HepG2 (cell line): ENCODE data around the gene ACSF3. TPM values are rescaled to one million over a fixed set of nuclear protein-coding genes. Genes with fewer than 3 reads are reported as not detected.

Experiments used
- GABPA ChIP-seq, 2 experiments: IDR thresholded peaks; 2 replicates each; pipeline ENCODE4 v1.6.1; 2011 to 2016; ENCODE audit warnings: low read depth in 2 of 2, low read length in 1 of 2, missing biosample characterization in 1 of 2, missing genetic modification characterization in 1 of 2
- MAFF ChIP-seq: IDR thresholded peaks from 2 replicates; pipeline ENCODE4 v1.6.1; 2011; ENCODE audit warnings: low read depth, low read length, improper control_type of control experiment
- NCOA1 ChIP-seq: sonication (generic); formaldehyde crosslinking; IDR thresholded peaks from 2 replicates; pipeline ENCODE4 v1.9.0; 2021; ENCODE audit warnings: missing genetic modification reagents
- SSRP1 ChIP-seq: IDR thresholded peaks from 2 replicates; pipeline ENCODE4 v1.6.1; 2016; ENCODE audit warnings: control low read depth
- ZBTB20 ChIP-seq: sonication (generic); formaldehyde crosslinking; IDR thresholded peaks from 2 replicates; pipeline ENCODE4 v1.8.1; 2023; ENCODE audit warnings: missing genetic modification reagents, low read depth, mild to moderate bottlenecking, borderline replicate concordance
- ZC3H13 ChIP-seq: sonication (generic); formaldehyde crosslinking; IDR thresholded peaks from 2 replicates; pipeline ENCODE4 v1.8.1; 2023; ENCODE audit warnings: mild to moderate bottlenecking, missing genetic modification reagents, moderate library complexity
- ZFX ChIP-seq: sonication (generic); formaldehyde crosslinking; IDR thresholded peaks from 2 replicates; pipeline ENCODE4 v1.4.0; 2020; ENCODE audit warnings: mild to moderate bottlenecking, low read depth, missing genetic modification reagents, moderate library complexity
- polyA plus RNA-seq, 8 experiments: library from polyadenylated mRNA; depleted of rRNA in 3 of 8; stranded (reverse) in 7 of 8; unstranded in 1 of 8; fragments of >200 nt; fragmentation: Illumina TruSeq in 4 of 8; extraction: Trizol in 4 of 8; gene quantifications; 2 replicates each; pipeline versions ENCODE4 v1.2.1 to v1.2.3, GENCODE V29; 2011 to 2016; ENCODE audit warnings: low read depth in 4 of 8, missing spikeins in 1 of 8, mixed read lengths in 1 of 8; ENCODE audit not compliant: insufficient read depth in 1 of 8
- total RNA-seq, 5 experiments: library from RNA; depleted of rRNA; stranded (reverse); fragments of >200 nt; fragmentation: Illumina TruSeq; extraction: Trizol; gene quantifications; 2 replicates each; pipeline ENCODE4 v1.2.3, GENCODE V29; 2016; ENCODE audit warnings: low read depth in 1 of 5
- TF ChIP-seq, protein P1 (sequence below): sonication (generic); formaldehyde crosslinking; IDR thresholded peaks from 2 replicates; pipeline ENCODE4; 2020; ENCODE audit warnings: missing genetic modification reagents, mild to moderate bottlenecking, borderline replicate concordance
- TF ChIP-seq, protein P2 (sequence below): sonication (generic); formaldehyde crosslinking; IDR thresholded peaks from 2 replicates; pipeline ENCODE4 v1.4.0; 2020; ENCODE audit warnings: missing genetic modification reagents; ENCODE audit errors: not compliant biosample characterization
- TF ChIP-seq, protein P3 (sequence below): sonication (generic); formaldehyde crosslinking; IDR thresholded peaks from 2 replicates; pipeline ENCODE4 v1.4.0; 2020; ENCODE audit warnings: missing genetic modification reagents
- TF ChIP-seq, protein P4 (sequence below): sonication (generic); formaldehyde crosslinking; IDR thresholded peaks from 2 replicates; pipeline ENCODE4 v1.5.0; 2020; ENCODE audit warnings: mild to moderate bottlenecking, missing genetic modification reagents
- TF ChIP-seq, protein P5 (sequence below): sonication (generic); formaldehyde crosslinking; IDR thresholded peaks from 2 replicates; pipeline ENCODE4 v1.4.0; 2020; ENCODE audit warnings: missing genetic modification reagents, borderline replicate concordance
- TF ChIP-seq, protein P6 (sequence below): sonication (generic); formaldehyde crosslinking; IDR thresholded peaks from 2 replicates; pipeline ENCODE4 v1.5.0; 2020; ENCODE audit warnings: missing genetic modification reagents, mild to moderate bottlenecking, borderline replicate concordance
- TF ChIP-seq, protein P7 (sequence below): sonication (generic); formaldehyde crosslinking; conservative IDR thresholded peaks from 2 replicates; pipeline ENCODE4 v1.4.0; 2020; ENCODE audit warnings: missing genetic modification reagents

ACSF3 gene
- total and polyA plus RNA-seq, 2 of the 13 experiments (the other 11 are each of a cell fraction or from before 2014, with no cell fraction given), result 14.9 to 30.6 TPM

DNA sequence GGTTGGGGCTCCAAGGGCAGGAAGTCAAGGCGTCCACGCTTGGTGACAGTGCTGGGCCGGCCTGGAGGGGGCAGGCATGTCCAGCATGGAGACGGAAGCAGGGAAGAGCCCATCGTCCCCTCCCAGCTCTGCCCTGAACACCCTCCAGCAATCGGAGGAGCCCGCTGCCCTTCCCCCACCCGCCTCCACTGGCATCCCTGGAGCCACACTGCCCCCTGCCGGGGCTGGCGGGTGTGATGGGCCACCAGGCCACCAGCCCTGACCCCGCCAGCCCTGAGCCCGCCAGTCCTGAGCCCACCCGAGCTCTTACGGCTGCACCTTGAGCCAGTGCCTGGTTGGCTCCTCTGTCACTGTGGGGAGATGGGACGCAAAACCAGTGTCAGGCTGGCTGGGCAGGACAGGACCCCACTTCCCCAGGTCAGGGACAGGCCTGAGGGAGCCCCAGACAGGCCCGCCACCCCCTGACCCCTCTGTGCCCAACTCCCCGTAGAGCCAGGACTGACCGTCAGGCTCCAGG is 73.8 kb downstream of the ACSF3 start (continued):
- TF ChIP-seq, protein P1, sequence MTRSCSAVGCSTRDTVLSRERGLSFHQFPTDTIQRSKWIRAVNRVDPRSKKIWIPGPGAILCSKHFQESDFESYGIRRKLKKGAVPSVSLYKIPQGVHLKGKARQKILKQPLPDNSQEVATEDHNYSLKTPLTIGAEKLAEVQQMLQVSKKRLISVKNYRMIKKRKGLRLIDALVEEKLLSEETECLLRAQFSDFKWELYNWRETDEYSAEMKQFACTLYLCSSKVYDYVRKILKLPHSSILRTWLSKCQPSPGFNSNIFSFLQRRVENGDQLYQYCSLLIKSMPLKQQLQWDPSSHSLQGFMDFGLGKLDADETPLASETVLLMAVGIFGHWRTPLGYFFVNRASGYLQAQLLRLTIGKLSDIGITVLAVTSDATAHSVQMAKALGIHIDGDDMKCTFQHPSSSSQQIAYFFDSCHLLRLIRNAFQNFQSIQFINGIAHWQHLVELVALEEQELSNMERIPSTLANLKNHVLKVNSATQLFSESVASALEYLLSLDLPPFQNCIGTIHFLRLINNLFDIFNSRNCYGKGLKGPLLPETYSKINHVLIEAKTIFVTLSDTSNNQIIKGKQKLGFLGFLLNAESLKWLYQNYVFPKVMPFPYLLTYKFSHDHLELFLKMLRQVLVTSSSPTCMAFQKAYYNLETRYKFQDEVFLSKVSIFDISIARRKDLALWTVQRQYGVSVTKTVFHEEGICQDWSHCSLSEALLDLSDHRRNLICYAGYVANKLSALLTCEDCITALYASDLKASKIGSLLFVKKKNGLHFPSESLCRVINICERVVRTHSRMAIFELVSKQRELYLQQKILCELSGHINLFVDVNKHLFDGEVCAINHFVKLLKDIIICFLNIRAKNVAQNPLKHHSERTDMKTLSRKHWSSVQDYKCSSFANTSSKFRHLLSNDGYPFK, result peak; percentile 52; the same call in 1 of the 2 replicates
- TF ChIP-seq, protein P2, sequence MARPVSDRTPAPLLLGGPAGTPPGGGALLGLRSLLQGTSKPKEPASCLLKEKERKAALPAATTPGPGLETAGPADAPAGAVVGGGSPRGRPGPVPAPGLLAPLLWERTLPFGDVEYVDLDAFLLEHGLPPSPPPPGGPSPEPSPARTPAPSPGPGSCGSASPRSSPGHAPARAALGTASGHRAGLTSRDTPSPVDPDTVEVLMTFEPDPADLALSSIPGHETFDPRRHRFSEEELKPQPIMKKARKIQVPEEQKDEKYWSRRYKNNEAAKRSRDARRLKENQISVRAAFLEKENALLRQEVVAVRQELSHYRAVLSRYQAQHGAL (CRISPR knock-in tag), result no peak
- TF ChIP-seq GABPA (IDR thresholded peaks at IDR 0.05; ENCODE audit: low read depth, low read length) (no peak), GABPA (CRISPR knock-in tag; IDR thresholded peaks at IDR 0.05; ENCODE audit: low read depth) (peak; percentile 61), ZFX (CRISPR knock-in tag) (peak; percentile 73), SSRP1 (peak; percentile 84; the same call in 1 of the 2 replicates), NCOA1 (CRISPR knock-in tag) (no peak), ZBTB20 (CRISPR knock-in tag) (peak; percentile 31; the same call in 1 of the 2 replicates), MAFF (no peak), ZC3H13 (peak; percentile 62; the same call in 1 of the 2 replicates)
- TF ChIP-seq, protein P3, sequence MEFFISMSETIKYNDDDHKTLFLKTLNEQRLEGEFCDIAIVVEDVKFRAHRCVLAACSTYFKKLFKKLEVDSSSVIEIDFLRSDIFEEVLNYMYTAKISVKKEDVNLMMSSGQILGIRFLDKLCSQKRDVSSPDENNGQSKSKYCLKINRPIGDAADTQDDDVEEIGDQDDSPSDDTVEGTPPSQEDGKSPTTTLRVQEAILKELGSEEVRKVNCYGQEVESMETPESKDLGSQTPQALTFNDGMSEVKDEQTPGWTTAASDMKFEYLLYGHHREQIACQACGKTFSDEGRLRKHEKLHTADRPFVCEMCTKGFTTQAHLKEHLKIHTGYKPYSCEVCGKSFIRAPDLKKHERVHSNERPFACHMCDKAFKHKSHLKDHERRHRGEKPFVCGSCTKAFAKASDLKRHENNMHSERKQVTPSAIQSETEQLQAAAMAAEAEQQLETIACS (CRISPR knock-in tag), result no peak
- TF ChIP-seq, protein P4, sequence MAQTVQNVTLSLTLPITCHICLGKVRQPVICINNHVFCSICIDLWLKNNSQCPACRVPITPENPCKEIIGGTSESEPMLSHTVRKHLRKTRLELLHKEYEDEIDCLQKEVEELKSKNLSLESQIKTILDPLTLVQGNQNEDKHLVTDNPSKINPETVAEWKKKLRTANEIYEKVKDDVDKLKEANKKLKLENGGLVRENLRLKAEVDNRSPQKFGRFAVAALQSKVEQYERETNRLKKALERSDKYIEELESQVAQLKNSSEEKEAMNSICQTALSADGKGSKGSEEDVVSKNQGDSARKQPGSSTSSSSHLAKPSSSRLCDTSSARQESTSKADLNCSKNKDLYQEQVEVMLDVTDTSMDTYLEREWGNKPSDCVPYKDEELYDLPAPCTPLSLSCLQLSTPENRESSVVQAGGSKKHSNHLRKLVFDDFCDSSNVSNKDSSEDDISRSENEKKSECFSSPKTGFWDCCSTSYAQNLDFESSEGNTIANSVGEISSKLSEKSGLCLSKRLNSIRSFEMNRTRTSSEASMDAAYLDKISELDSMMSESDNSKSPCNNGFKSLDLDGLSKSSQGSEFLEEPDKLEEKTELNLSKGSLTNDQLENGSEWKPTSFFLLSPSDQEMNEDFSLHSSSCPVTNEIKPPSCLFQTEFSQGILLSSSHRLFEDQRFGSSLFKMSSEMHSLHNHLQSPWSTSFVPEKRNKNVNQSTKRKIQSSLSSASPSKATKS (CRISPR knock-in tag), result no peak
- TF ChIP-seq, protein P5, sequence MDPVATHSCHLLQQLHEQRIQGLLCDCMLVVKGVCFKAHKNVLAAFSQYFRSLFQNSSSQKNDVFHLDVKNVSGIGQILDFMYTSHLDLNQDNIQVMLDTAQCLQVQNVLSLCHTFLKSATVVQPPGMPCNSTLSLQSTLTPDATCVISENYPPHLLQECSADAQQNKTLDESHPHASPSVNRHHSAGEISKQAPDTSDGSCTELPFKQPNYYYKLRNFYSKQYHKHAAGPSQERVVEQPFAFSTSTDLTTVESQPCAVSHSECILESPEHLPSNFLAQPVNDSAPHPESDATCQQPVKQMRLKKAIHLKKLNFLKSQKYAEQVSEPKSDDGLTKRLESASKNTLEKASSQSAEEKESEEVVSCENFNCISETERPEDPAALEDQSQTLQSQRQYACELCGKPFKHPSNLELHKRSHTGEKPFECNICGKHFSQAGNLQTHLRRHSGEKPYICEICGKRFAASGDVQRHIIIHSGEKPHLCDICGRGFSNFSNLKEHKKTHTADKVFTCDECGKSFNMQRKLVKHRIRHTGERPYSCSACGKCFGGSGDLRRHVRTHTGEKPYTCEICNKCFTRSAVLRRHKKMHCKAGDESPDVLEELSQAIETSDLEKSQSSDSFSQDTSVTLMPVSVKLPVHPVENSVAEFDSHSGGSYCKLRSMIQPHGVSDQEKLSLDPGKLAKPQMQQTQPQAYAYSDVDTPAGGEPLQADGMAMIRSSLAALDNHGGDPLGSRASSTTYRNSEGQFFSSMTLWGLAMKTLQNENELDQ, result peak; percentile 64; the same call in 1 of the 2 replicates
- TF ChIP-seq, protein P6, sequence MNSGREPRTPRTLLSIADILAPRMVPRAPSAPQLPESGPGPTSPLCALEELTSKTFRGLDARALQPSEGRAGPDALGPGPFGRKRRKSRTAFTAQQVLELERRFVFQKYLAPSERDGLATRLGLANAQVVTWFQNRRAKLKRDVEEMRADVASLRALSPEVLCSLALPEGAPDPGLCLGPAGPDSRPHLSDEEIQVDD (CRISPR knock-in tag), result peak; percentile 54; the same call in 1 of the 2 replicates
- TF ChIP-seq, protein P7, sequence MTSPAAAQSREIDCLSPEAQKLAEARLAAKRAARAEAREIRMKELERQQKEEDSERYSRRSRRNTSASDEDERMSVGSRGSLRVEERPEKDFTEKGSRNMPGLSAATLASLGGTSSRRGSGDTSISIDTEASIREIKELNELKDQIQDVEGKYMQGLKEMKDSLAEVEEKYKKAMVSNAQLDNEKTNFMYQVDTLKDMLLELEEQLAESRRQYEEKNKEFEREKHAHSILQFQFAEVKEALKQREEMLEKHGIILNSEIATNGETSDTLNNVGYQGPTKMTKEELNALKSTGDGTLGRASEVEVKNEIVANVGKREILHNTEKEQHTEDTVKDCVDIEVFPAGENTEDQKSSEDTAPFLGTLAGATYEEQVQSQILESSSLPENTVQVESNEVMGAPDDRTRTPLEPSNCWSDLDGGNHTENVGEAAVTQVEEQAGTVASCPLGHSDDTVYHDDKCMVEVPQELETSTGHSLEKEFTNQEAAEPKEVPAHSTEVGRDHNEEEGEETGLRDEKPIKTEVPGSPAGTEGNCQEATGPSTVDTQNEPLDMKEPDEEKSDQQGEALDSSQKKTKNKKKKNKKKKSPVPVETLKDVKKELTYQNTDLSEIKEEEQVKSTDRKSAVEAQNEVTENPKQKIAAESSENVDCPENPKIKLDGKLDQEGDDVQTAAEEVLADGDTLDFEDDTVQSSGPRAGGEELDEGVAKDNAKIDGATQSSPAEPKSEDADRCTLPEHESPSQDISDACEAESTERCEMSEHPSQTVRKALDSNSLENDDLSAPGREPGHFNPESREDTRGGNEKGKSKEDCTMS, result no peak; the same call in 1 of the 2 replicates
